ENCODE results near the gene RAPSN.

DNA sequence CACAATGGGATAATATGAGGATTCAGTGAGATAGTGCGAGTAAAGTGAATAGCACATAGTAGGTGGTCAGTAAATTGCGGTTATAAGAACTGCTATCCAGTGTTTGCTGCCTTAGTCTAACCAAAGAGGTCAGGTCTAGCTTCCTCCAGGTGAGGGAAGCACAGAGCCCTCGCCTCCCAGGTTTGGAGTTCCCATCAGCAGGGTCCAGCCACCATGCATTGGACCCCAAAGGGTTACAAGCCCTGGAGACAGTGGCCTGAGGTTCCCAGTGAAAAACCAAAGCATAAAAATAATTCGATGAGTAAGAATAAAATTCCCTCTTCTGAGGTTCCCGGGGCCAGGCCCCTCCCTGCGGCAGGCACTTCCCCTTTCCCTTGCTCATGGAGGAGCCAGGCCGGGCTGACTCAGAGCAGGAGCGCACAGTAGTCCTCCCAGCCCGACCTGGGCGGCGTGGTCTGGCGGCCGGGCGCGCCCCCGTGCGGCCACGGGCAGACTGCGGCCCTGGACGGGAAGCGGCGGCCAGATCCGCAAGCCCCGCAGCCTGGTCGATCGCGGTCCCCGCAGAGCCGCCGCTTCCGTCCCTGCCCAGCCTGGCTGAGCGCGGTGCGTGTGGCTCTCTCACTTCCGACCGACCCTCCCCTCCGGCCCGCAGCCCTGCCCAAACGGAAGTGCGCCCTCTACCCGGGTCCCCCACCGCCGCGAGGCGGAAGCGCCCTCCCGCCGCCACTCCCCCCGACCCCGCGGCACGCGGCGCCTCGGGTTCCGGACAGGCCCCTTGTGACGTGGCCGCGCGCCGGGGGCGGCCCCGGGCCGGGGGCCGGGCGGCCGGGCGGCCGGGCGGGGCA, 41.0 kb downstream of the RAPSN start, which contains the start of gene SLC39A13:
- TF ChIP-seq POLR2A (IDR thresholded peaks at IDR 0.05; ENCODE audit: low read depth, low read length) (peak; percentile 55), SPI1 (IDR thresholded peaks at IDR 0.05; ENCODE audit: low read depth, low read length) (peak; percentile 97), POLR2AphosphoS5 (IDR thresholded peaks at IDR 0.05; ENCODE audit: low read depth, low read length) (0 out of 2 replicates have a peak, but pooled peaks have one; percentile 55), TAF1 (IDR thresholded peaks at IDR 0.05; ENCODE audit: low read depth, low read length) (no peak), POU2F2 (IDR thresholded peaks at IDR 0.05; ENCODE audit: low read depth, low read length) (peak; percentile 51; the same call in 1 of the 2 replicates)

Measured in GM12891 (cell line).